DOHH2 (cell line): ENCODE data around the gene TRAP1.

Experiments
- H3F3A ChIP-seq: fragments of 200-600 bp; sonication (generic), shearing (Covaris generic); 2 replicates; pipeline ENCODE4 v1.6.0; 2016; ENCODE audit warnings: antibody characterized with exemption, mild to moderate bottlenecking; ENCODE audit not compliant: control insufficient read depth, insufficient read depth
- H3K27ac ChIP-seq: fragments of 200-600 bp; sonication (generic); 2 replicates; pipeline ENCODE4 v1.5.1; 2014; ENCODE audit warnings: low read depth, mild to moderate bottlenecking, low read length, moderate library complexity
- H3K27me3 ChIP-seq: fragments of 200-600 bp; sonication (generic); 2 replicates; pipeline ENCODE4 v1.6.1; 2014; ENCODE audit warnings: mild to moderate bottlenecking, low read length, mixed read lengths; ENCODE audit not compliant: control insufficient read depth
- H3K36me3 ChIP-seq: fragments of 200-600 bp; sonication (generic); 2 replicates; pipeline ENCODE4 v1.6.1; 2014; ENCODE audit warnings: mild to moderate bottlenecking, low read length, moderate library complexity, mixed read lengths; ENCODE audit not compliant: control insufficient read depth
- H3K4me1 ChIP-seq: fragments of 200-600 bp; sonication (generic); 2 replicates; pipeline ENCODE4 v1.6.1; 2014; ENCODE audit warnings: mild to moderate bottlenecking, low read length, mixed read lengths; ENCODE audit not compliant: control insufficient read depth
- H3K4me2 ChIP-seq: fragments of 200-600 bp; sonication (generic); 2 replicates; pipeline ENCODE4 v1.6.0; 2014; ENCODE audit warnings: mild to moderate bottlenecking, low read length, moderate library complexity
- H3K4me3 ChIP-seq: fragments of 200-600 bp; sonication (generic); 2 replicates; pipeline ENCODE4 v1.5.1; 2014; ENCODE audit warnings: mild to moderate bottlenecking, low read length, mixed read lengths
- H3K79me2 ChIP-seq: fragments of 200-600 bp; sonication (generic); 2 replicates; pipeline ENCODE4 v1.6.1; 2014; ENCODE audit warnings: mild to moderate bottlenecking, low read length, mixed read lengths; ENCODE audit not compliant: control insufficient read depth
- H3K9me2 ChIP-seq: fragments of 200-600 bp; sonication (generic); replicated peaks from 2 replicates; pipeline ENCODE4 v1.6.1; 2014; ENCODE audit warnings: mild to moderate bottlenecking, low read length, mixed read lengths; ENCODE audit not compliant: control insufficient read depth
- H3K9me3 ChIP-seq: fragments of 200-600 bp; sonication (generic); 2 replicates; pipeline ENCODE4 v1.6.1; 2014; ENCODE audit warnings: antibody characterized with exemption, low read length, mixed read lengths; ENCODE audit not compliant: control insufficient read depth, insufficient read depth
- H4K20me1 ChIP-seq: fragments of 200-600 bp; sonication (generic); 2 replicates; pipeline ENCODE4 v1.6.0; 2014; ENCODE audit warnings: low read depth, mild to moderate bottlenecking, antibody characterized with exemption, low read length, moderate library complexity; ENCODE audit not compliant: control insufficient read depth, insufficient read depth
- EZH2phosphoT487 ChIP-seq: fragments of 200-600 bp; sonication (generic); IDR thresholded peaks from 2 replicates; pipeline ENCODE4 v1.6.1; 2017; ENCODE audit warnings: borderline replicate concordance, mild to moderate bottlenecking, antibody characterized with exemption, low read length, moderate library complexity, mixed read lengths
- TF ChIP-seq, protein P1 (sequence below): fragments of 200-600 bp; sonication (generic); IDR thresholded peaks from one replicate; pipeline ENCODE4 v1.5.1; 2014; ENCODE audit warnings: antibody characterized with exemption, mild to moderate bottlenecking, low read depth, low read length; ENCODE audit not compliant: poor library complexity, severe bottlenecking

Gene TRAP1

DNA sequence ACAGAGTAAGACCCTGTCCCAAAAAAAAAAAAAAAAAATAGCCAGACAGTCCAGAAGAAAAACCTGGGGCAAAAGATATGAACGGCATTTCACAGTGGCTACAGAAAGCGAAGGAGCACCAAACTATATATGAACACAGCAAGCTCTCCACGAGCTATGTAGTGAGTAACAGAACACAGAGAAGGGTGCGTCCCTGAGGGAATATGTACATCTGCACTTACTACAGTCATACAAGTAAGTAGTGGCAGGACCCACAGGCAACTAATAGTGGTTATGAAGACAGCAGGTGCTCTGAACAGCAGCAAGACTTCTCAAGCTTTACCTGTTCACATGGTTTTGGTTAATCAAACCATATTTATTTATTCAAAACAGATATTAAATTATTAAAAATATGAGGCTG is 15.8 kb downstream of the TRAP1 start:
- Histone ChIP-seq H3K4me3 (no peak overlapping the region), H3K4me2 (no peak overlapping the region), H3K27me3 (no peaks in the 10 kb centered on the region), H3K9me2 (no peaks in the 10 kb centered on the region), H3K27ac (no peak overlapping the region), H3K36me3 (peaks cover 55% of the 10 kb centered on the region), H3K4me1 (peaks cover 4% of the 10 kb centered on the region), H3F3A (0 out of 2 replicates have a peak, but pooled peaks cover 1% of the 10 kb centered on the region), H4K20me1 (0 out of 2 replicates have a peak, but pooled peaks cover 1% of the 10 kb centered on the region), H3K9me3 (no peaks in the 10 kb centered on the region), H3K79me2 (peaks cover 98% of the 10 kb centered on the region)
- TF ChIP-seq EZH2phosphoT487 = no peak
- TF ChIP-seq, protein P1, sequence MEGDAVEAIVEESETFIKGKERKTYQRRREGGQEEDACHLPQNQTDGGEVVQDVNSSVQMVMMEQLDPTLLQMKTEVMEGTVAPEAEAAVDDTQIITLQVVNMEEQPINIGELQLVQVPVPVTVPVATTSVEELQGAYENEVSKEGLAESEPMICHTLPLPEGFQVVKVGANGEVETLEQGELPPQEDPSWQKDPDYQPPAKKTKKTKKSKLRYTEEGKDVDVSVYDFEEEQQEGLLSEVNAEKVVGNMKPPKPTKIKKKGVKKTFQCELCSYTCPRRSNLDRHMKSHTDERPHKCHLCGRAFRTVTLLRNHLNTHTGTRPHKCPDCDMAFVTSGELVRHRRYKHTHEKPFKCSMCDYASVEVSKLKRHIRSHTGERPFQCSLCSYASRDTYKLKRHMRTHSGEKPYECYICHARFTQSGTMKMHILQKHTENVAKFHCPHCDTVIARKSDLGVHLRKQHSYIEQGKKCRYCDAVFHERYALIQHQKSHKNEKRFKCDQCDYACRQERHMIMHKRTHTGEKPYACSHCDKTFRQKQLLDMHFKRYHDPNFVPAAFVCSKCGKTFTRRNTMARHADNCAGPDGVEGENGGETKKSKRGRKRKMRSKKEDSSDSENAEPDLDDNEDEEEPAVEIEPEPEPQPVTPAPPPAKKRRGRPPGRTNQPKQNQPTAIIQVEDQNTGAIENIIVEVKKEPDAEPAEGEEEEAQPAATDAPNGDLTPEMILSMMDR = no peak

DNA sequence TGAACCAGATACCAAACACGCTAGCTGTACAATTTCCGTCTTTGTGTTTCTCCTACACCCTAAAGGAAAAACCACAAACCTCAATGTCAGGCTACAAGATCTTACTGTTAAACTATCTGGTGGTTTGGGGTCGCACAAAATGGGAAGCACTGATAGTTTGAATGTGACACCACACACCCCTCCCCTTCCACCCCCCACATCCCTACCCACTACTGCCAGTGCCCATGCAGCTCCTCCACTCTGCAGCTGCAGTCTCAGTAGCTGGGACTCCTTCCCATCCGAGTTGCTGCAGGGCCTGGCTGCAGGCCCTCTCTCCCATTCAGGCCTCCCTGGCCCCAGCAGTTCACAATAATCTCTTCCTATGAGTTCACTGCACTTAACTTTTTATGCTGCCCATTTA is 18.4 kb downstream of the TRAP1 start:
- Histone ChIP-seq H3K9me3 (no peaks in the 10 kb centered on the region), H3K36me3 (peaks cover 66% of the 10 kb centered on the region), H3K4me3 (no peak overlapping the region), H3K9me2 (no peaks in the 10 kb centered on the region), H4K20me1 (peaks cover 5% of the 10 kb centered on the region; the same call in 1 of the 2 replicates), H3F3A (no peaks in the 10 kb centered on the region), H3K79me2 (peaks cover 98% of the 10 kb centered on the region), H3K4me1 (no peaks in the 10 kb centered on the region), H3K4me2 (no peak overlapping the region), H3K27ac (no peak overlapping the region), H3K27me3 (no peaks in the 10 kb centered on the region)
- TF ChIP-seq, protein P1 = no peak
- no peak for TF ChIP-seq EZH2phosphoT487

DNA sequence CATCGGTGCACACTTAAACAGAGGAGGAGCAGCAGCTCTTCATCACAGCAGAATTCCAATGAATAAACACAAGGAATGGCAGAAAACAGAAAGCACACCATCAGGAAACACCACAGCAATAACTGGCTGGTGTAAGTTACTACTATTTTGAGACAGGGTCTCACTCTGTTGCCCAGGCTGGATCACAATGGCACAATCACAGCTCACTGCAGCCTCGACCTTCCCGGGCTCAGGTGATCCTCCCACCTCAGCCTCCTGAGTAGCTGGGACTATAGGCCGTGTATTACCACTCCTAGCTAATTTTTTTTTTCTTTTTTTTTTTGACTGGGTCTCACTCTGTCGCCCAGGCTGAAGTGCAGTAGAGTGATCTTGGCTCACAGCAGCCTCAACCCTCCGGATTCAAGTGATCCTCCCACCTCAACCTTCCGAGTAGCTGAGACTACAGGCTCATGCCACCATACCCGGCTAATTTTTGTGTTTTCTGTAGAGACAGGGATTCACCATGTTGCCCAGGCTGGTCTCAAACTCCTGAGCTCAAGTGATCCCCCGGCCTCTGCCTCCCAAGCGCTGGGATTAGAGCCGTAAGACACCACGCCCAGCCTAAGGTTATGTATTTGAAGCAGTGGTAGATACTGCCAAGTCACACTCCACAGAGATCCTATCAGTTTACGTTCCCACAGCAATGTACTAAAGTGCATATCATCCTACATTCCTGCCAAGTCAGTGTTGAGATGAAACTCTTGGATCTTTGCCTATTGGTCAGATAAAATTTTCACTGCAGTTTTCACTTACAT is 20.7 kb downstream of the TRAP1 start:
- Histone ChIP-seq H3K4me1 (no peaks in the 10 kb centered on the region), H3K9me2 (no peaks in the 10 kb centered on the region), H4K20me1 (peaks cover 10% of the 10 kb centered on the region; the same call in 1 of the 2 replicates), H3K9me3 (no peaks in the 10 kb centered on the region), H3K27ac (no peak overlapping the region), H3K36me3 (peaks cover 59% of the 10 kb centered on the region), H3F3A (no peaks in the 10 kb centered on the region), H3K4me3 (no peak overlapping the region), H3K4me2 (no peak overlapping the region), H3K27me3 (no peaks in the 10 kb centered on the region), H3K79me2 (peaks cover 93% of the 10 kb centered on the region)
- TF ChIP-seq, protein P1 = no peak
- no peak for TF ChIP-seq EZH2phosphoT487
